Nephron (organoid): ENCODE data around the gene LHX1.

Experiments used
- H3K27ac Mint-ChIP-seq, 3 experiments: 2 replicates each; pipeline ENCODE4 v1.8.0; 2020; ENCODE audit warnings: mixed read lengths in 3 of 3, mild to moderate bottlenecking in 2 of 3, moderate library complexity in 1 of 3
- H3K27me3 Mint-ChIP-seq: 2 replicates; pipeline ENCODE4 v1.8.0; 2021; ENCODE audit warnings: low read depth, mild to moderate bottlenecking, moderate library complexity, mixed read lengths
- H3K36me3 Mint-ChIP-seq: 2 replicates; pipeline ENCODE4 v1.8.0; 2020; ENCODE audit warnings: low read depth, mixed read lengths
- H3K4me1 Mint-ChIP-seq: 2 replicates; pipeline ENCODE4 v1.8.0; 2020; ENCODE audit warnings: mixed read lengths
- H3K4me3 Mint-ChIP-seq, 3 experiments: 2 replicates each; pipeline ENCODE4 v1.8.0; 2020; ENCODE audit warnings: mild to moderate bottlenecking in 3 of 3, mixed read lengths in 3 of 3, moderate library complexity in 2 of 3
- H3K9me3 Mint-ChIP-seq: 2 replicates; pipeline ENCODE4 v1.8.0; 2020; ENCODE audit warnings: mixed read lengths
- CTCF ChIP-seq, 3 experiments: fragments of 200-600 bp; sonication (generic); IDR thresholded peaks; one replicate each; pipeline ENCODE4 v1.5.0; 2021; ENCODE audit warnings: antibody characterized with exemption in 3 of 3; ENCODE audit not compliant: unreplicated experiment in 3 of 3

The LHX1 gene

GRCh38 chr17:36894177-36894576, 43.1 kb upstream of the LHX1 start:
- H3K4me3 Mint-ChIP-seq = no peak overlapping the region
- H3K9me3 Mint-ChIP-seq = no peaks in the 10 kb centered on the region
- H3K4me1 Mint-ChIP-seq = peaks cover 15% of the 10 kb centered on the region
- TF ChIP-seq CTCF (IDR thresholded peaks at IDR 0.05; ENCODE audit: unreplicated experiment in 3 of 3) = no peak
- H3K36me3 Mint-ChIP-seq = no peaks in the 10 kb centered on the region
- H3K27me3 Mint-ChIP-seq = peaks cover 28% of the 10 kb centered on the region
- H3K27ac Mint-ChIP-seq = peak overlapping the region in 2 of 3 experiments; percentile 65 to 69

GRCh38 chr17:36894925-36895324, 42.4 kb upstream of the LHX1 start:
- Mint-ChIP-seq H3K27ac (peak overlapping the region; percentile 36 to 68 (median 65)), H3K36me3 (no peaks in the 10 kb centered on the region), H3K4me1 (peaks cover 8% of the 10 kb centered on the region), H3K9me3 (no peaks in the 10 kb centered on the region), H3K27me3 (peaks cover 23% of the 10 kb centered on the region), H3K4me3 (no peak overlapping the region)
- TF ChIP-seq CTCF (IDR thresholded peaks at IDR 0.05; ENCODE audit: unreplicated experiment in 3 of 3) = no peak

GRCh38 chr17:36899250-36900159, 37.8 kb upstream of the LHX1 start:
- Mint-ChIP-seq H3K27me3 (peaks cover 12% of the 10 kb centered on the region), H3K27ac (peak overlapping the region; percentile 75 to 88 (median 80)), H3K4me1 (peaks cover 8% of the 10 kb centered on the region), H3K9me3 (no peaks in the 10 kb centered on the region), H3K4me3 (no peak overlapping the region), H3K36me3 (no peaks in the 10 kb centered on the region)
- TF ChIP-seq CTCF (IDR thresholded peaks at IDR 0.05; ENCODE audit: unreplicated experiment in 3 of 3) = no peak

- Mint-ChIP-seq H3K9me3 (no peaks in the 10 kb centered on the region), H3K27ac (peak overlapping the region; percentile 75 to 90 (median 80)), H3K4me1 (peaks cover 8% of the 10 kb centered on the region), H3K36me3 (no peaks in the 10 kb centered on the region), H3K27me3 (peaks cover 9% of the 10 kb centered on the region), H3K4me3 (no peak overlapping the region)
- TF ChIP-seq CTCF (IDR thresholded peaks at IDR 0.05; ENCODE audit: unreplicated experiment in 3 of 3) = no peak
Observed at GRCh38 chr17:36900160-36900512, 37.1 kb upstream of the LHX1 start.

- peaks cover 8% of the 10 kb centered on the region for H3K4me1 Mint-ChIP-seq
- TF ChIP-seq CTCF (IDR thresholded peaks at IDR 0.05; ENCODE audit: unreplicated experiment in 3 of 3) = no peak
- H3K4me3 Mint-ChIP-seq = no peak overlapping the region
- peak overlapping the region; percentile 73 to 90 (median 80) for H3K27ac Mint-ChIP-seq
- H3K9me3 Mint-ChIP-seq = no peaks in the 10 kb centered on the region
- no peaks in the 10 kb centered on the region for H3K36me3 Mint-ChIP-seq
- peaks cover 13% of the 10 kb centered on the region for H3K27me3 Mint-ChIP-seq
Observed at GRCh38 chr17:36901506-36901905, 35.8 kb upstream of the LHX1 start.

- H3K4me1 Mint-ChIP-seq = no peaks in the 10 kb centered on the region
Observed at GRCh38 chr17:36907407-36907806, 29.9 kb upstream of the LHX1 start.

More at GRCh38 chr17:36907407-36907806, 29.9 kb upstream of the LHX1 start:
- Mint-ChIP-seq H3K4me3 (no peak overlapping the region), H3K36me3 (no peaks in the 10 kb centered on the region), H3K27ac (no peak overlapping the region), H3K9me3 (no peaks in the 10 kb centered on the region), H3K27me3 (peaks cover 44% of the 10 kb centered on the region)
- no peak for TF ChIP-seq CTCF (IDR thresholded peaks at IDR 0.05; ENCODE audit: unreplicated experiment in 3 of 3)
